ENCODE measurements around the gene SYT8.

SYT8 gene

DNA sequence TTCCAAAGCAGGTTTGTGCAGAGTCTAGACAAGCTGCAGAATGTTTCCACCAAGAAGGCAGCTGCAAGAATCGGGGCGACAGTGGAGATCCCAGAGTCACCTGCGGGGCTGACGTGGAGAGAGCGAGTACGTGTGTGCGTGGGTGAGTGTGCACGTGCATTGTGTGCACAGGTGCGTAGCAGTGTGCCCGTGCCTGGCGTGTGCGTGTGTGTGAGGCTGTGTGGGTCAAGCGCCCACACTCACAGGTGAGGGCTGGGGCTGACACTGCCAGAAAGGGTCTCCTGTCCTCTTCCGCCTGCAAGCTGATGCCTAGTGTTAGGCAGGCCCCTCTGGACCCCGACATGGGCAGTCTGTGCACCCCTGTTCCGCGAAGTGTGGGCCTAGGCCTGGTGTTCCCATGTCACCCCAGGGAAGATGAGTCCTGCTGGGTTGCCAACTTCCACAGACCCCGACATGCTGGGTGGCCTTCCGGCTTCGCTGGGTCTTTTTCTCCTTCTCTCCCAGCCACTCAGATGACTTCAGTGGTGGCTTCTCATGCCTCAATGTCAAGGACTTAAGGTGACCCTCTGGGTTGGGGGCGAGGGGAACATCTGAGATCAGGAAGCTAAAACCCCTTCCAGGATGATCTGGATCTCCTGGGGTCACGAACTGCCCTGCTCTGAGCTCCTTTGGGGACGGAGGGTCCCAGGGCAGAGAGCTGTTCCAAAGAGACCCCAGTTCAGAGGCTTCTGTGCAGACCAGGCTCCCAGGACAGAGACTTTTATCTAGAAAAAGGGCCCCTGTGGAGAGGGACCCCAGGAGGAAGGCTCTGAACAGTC, 10.4 kb upstream of the SYT8 start:
- TF ChIP-seq HOXC10 (CRISPR knock-in tag; IDR thresholded peaks at IDR 0.05) (no peak), ZNF677 (tag by site-specific recombination; IDR thresholded peaks at IDR 0.05) (no peak), ZBTB20 (tag by site-specific recombination; IDR thresholded peaks at IDR 0.05) (no peak), GLIS1 (tag by site-specific recombination; IDR thresholded peaks at IDR 0.05) (no peak), ZSCAN23 (tag by site-specific recombination; IDR thresholded peaks at IDR 0.05) (no peak), ZNF112 (tag by site-specific recombination; IDR thresholded peaks at IDR 0.05) (no peak), WT1 (tag by site-specific recombination; IDR thresholded peaks at IDR 0.05) (no peak), ZSCAN30 (tag by site-specific recombination; IDR thresholded peaks at IDR 0.05) (no peak), ZNF2 (tag by site-specific recombination; IDR thresholded peaks at IDR 0.05) (no peak), ZBTB21 (tag by site-specific recombination; IDR thresholded peaks at IDR 0.05) (no peak), ZNF521 (tag by site-specific recombination; IDR thresholded peaks at IDR 0.05) (no peak), ZNF777 (tag by site-specific recombination; IDR thresholded peaks at IDR 0.05; ENCODE audit: borderline replicate concordance) (no peak), ZNF544 (tag by site-specific recombination; IDR thresholded peaks at IDR 0.05) (no peak), ZNF132 (tag by site-specific recombination; IDR thresholded peaks at IDR 0.05; ENCODE audit: borderline replicate concordance) (no peak)
- TF ChIP-seq, protein P1, sequence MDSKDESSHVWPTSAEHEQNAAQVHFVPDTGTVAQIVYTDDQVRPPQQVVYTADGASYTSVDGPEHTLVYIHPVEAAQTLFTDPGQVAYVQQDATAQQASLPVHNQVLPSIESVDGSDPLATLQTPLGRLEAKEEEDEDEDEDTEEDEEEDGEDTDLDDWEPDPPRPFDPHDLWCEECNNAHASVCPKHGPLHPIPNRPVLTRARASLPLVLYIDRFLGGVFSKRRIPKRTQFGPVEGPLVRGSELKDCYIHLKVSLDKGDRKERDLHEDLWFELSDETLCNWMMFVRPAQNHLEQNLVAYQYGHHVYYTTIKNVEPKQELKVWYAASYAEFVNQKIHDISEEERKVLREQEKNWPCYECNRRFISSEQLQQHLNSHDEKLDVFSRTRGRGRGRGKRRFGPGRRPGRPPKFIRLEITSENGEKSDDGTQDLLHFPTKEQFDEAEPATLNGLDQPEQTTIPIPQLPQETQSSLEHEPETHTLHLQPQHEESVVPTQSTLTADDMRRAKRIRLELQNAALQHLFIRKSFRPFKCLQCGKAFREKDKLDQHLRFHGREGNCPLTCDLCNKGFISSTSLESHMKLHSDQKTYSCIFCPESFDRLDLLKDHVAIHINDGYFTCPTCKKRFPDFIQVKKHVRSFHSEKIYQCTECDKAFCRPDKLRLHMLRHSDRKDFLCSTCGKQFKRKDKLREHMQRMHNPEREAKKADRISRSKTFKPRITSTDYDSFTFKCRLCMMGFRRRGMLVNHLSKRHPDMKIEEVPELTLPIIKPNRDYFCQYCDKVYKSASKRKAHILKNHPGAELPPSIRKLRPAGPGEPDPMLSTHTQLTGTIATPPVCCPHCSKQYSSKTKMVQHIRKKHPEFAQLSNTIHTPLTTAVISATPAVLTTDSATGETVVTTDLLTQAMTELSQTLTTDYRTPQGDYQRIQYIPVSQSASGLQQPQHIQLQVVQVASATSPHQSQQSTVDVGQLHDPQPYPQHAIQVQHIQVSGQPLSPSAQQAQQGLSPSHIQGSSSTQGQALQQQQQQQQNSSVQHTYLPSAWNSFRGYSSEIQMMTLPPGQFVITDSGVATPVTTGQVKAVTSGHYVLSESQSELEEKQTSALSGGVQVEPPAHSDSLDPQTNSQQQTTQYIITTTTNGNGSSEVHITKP (tag by site-specific recombination; IDR thresholded peaks at IDR 0.05) = no peak
- TF ChIP-seq, protein P2, sequence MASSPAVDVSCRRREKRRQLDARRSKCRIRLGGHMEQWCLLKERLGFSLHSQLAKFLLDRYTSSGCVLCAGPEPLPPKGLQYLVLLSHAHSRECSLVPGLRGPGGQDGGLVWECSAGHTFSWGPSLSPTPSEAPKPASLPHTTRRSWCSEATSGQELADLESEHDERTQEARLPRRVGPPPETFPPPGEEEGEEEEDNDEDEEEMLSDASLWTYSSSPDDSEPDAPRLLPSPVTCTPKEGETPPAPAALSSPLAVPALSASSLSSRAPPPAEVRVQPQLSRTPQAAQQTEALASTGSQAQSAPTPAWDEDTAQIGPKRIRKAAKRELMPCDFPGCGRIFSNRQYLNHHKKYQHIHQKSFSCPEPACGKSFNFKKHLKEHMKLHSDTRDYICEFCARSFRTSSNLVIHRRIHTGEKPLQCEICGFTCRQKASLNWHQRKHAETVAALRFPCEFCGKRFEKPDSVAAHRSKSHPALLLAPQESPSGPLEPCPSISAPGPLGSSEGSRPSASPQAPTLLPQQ (tag by site-specific recombination; IDR thresholded peaks at IDR 0.05) = no peak
- TF ChIP-seq, protein P3, sequence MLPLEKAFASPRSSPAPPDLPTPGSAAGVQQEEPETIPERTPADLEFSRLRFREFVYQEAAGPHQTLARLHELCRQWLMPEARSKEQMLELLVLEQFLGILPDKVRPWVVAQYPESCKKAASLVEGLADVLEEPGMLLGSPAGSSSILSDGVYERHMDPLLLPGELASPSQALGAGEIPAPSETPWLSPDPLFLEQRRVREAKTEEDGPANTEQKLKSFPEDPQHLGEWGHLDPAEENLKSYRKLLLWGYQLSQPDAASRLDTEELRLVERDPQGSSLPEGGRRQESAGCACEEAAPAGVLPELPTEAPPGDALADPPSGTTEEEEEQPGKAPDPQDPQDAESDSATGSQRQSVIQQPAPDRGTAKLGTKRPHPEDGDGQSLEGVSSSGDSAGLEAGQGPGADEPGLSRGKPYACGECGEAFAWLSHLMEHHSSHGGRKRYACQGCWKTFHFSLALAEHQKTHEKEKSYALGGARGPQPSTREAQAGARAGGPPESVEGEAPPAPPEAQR (tag by site-specific recombination; IDR thresholded peaks at IDR 0.05) = no peak
- TF ChIP-seq, protein P4, sequence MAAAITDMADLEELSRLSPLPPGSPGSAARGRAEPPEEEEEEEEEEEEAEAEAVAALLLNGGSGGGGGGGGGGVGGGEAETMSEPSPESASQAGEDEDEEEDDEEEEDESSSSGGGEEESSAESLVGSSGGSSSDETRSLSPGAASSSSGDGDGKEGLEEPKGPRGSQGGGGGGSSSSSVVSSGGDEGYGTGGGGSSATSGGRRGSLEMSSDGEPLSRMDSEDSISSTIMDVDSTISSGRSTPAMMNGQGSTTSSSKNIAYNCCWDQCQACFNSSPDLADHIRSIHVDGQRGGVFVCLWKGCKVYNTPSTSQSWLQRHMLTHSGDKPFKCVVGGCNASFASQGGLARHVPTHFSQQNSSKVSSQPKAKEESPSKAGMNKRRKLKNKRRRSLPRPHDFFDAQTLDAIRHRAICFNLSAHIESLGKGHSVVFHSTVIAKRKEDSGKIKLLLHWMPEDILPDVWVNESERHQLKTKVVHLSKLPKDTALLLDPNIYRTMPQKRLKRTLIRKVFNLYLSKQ (tag by site-specific recombination; IDR thresholded peaks at IDR 0.05; ENCODE audit: borderline replicate concordance) = no peak
- ChIA-PET CTCF (interaction anchor here (1.6 kb wide), 1 partner anchor 130 kb away, joined by 6 read pairs; no protein-coding TSS in a partner anchor), POLR2A (no interaction called here)
- Histone ChIP-seq H3K27ac (ENCODE audit: extremely low read depth, low read depth, low read length) (no peak overlapping the region), H3K4me3 (ENCODE audit: low read depth, low read length) (no peak overlapping the region), H3K36me3 (ENCODE audit: control insufficient read depth in 2 of 2, insufficient read depth in 1 of 2, low read length in 2 of 2) (no peaks in the 10 kb centered on the region), H3K4me1 (ENCODE audit: control insufficient read depth, insufficient read depth, low read length) (no peaks in the 10 kb centered on the region), H3K9me3 (ENCODE audit: control insufficient read depth, insufficient read depth, low read depth, low read length) (no peaks in the 10 kb centered on the region)

Data from HEK293 (cell line).